Transverse colon (tissue), 4 donors: ENCODE results near the gene SLC27A1. TPM values are rescaled to one million over a fixed set of nuclear protein-coding genes. Genes with fewer than 3 reads are reported as not detected.

Experiments
- DNase-seq: peaks from one replicate; pipeline ENCODE4 v3.0.0-alpha.2; 2019
- H3K27ac ChIP-seq, 4 donors: fragments of 200-600 bp; sonication (generic); 2 replicates each; pipeline ENCODE4 v1.5.1; 2016 to 2018; ENCODE audit warnings: inconsistent platforms in 4 of 4
- H3K27me3 ChIP-seq: fragments of 200-600 bp; sonication (generic); 2 replicates; pipeline ENCODE4 v1.5.1; 2017; ENCODE audit warnings: inconsistent platforms
- H3K36me3 ChIP-seq, 4 donors: fragments of 200-600 bp; sonication (generic); 2 replicates each; pipeline ENCODE4 v1.5.1; 2017 to 2019; ENCODE audit warnings: inconsistent platforms in 4 of 4
- H3K4me1 ChIP-seq, 4 donors: fragments of 200-600 bp; sonication (generic); 2 replicates each; pipeline ENCODE4 v1.5.1; 2017 to 2020; ENCODE audit warnings: inconsistent platforms in 4 of 4
- H3K4me3 ChIP-seq, 4 donors: fragments of 200-600 bp; sonication (generic); 1 replicate in 1 of 4; 2 replicates in 3 of 4; pipeline versions ENCODE4 v1.5.1 to v1.6.1; 2017 to 2019; ENCODE audit warnings: inconsistent platforms in 4 of 4
- H3K9me3 ChIP-seq, 2 donors: fragments of 200-600 bp; sonication (generic); 2 replicates each; pipeline ENCODE4 v1.5.1; 2017 to 2019; ENCODE audit warnings: inconsistent platforms in 2 of 2
- CTCF ChIP-seq, 5 experiments: fragments of 200-600 bp in 3 of 5; fragments of 450-650 bp in 2 of 5; sonication (generic) in 3 of 5; IDR thresholded peaks; 1 replicate in 2 of 5; 2 replicates in 3 of 5; pipeline ENCODE4 v1.5.1; 2016 to 2017; ENCODE audit warnings: antibody characterized with exemption in 5 of 5, inconsistent platforms in 3 of 5, mild to moderate bottlenecking in 2 of 5, moderate library complexity in 1 of 5
- EP300 ChIP-seq: sonication (generic); formaldehyde crosslinking; IDR thresholded peaks from one replicate; pipeline ENCODE4 v1.6.1; 2017; ENCODE audit warnings: antibody characterized with exemption, low read depth
- POLR2A ChIP-seq: fragments of 450-650 bp; IDR thresholded peaks from one replicate; pipeline ENCODE4 v1.6.1; 2016; ENCODE audit warnings: antibody characterized with exemption, mild to moderate bottlenecking, moderate library complexity
- POLR2AphosphoS5 ChIP-seq, 3 donors: sonication (generic); formaldehyde crosslinking; IDR thresholded peaks; one replicate each; pipeline ENCODE4 v1.6.1; 2016; ENCODE audit warnings: antibody characterized with exemption in 3 of 3
- WGBS, 2 donors: methylation state at CpG; one replicate each; pipeline ENCODE4 v1.1.5; 2018; ENCODE audit warnings: low coverage in 1 of 2; 5-methylcytosine and 5-hydroxymethylcytosine counted together
- in situ Hi-C, 4 donors: fragments of 200-750 bp; cut with MboI; loops; one replicate each; pipeline versions ENCODE4 v1.15.0 to v1.15.1; 2017; ENCODE audit warnings: low sequenced_read_pairs in 3 of 4, low pct_ligation_motif_present in 1 of 4, low pct_unique_long_range_greater_than_20kb in 1 of 4
- intact Hi-C: fragments of 100-400 bp; cut with DNase I; formaldehyde crosslinking; loops from one replicate; pipeline ENCODE4 v1.15.1; 2023; ENCODE audit warnings: low total_unique reads
- total RNA-seq, 4 donors: library from RNA; depleted of rRNA; stranded (reverse); fragments of >200 nt; gene quantifications; one replicate each; pipeline ENCODE4 v1.1.0, GENCODE V29; 2016

The SLC27A1 gene
- total RNA-seq, 4 donors from 2014 or later = 4.0 to 11.1 (median 7.0) TPM

- Histone ChIP-seq H3K4me3 (no peak overlapping the region), H3K36me3 (no peaks in the 10 kb centered on the region), H3K9me3 (no peaks in the 10 kb centered on the region), H3K27me3 (peaks cover 67% of the 10 kb centered on the region), H3K27ac (no peak overlapping the region), H3K4me1 (peaks cover 0 to 3% (median 1%) of the 10 kb centered on the region in 4 donors)
- TF ChIP-seq POLR2A (no peak), POLR2AphosphoS5 (IDR thresholded peaks at IDR 0.05) (no peak)
- in situ Hi-C loops (no loop called here), intact Hi-C loops (no loop called here)
- WGBS, 2 donors = 25% methylated on average over 29 of the region's 58 CpGs; no CpG with 5 or more reads in 1 of the 2 donors
- DNase-seq = no peak
Measured at GRCh38 chr19:17455308-17456123, 14.8 kb upstream of the SLC27A1 start.

DNA sequence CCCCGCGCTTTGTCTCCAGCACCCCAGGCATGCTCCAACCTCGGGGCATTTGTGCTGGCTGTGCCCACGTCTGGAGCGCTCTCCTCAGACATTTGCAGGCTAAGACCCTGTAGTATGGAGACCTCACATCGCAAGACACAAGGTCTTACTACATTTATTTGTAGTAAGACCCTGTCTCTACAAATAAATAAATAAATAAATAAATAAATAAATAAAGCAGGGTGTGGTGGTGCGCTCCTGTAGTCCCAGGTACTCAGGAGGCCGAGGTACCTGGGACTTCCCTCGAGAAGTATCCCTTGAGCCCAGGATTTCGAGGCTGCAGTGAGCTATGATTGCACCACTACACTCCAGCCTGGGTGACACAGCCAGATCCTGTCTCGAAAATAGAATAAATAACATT is 14.2 kb upstream of the SLC27A1 start:
- in situ Hi-C loops = no loop called here
- DNase-seq = no peak
- Histone ChIP-seq H3K27me3 (peaks cover 73% of the 10 kb centered on the region), H3K9me3 (no peaks in the 10 kb centered on the region), H3K27ac (no peak overlapping the region), H3K36me3 (no peaks in the 10 kb centered on the region), H3K4me3 (no peak overlapping the region), H3K4me1 (peaks cover 0 to 3% (median 1%) of the 10 kb centered on the region in 4 donors)
- intact Hi-C loops = no loop called here
- 56 to 72% methylated on average over 5 to 11 of the region's 11 CpGs for WGBS, 2 donors
- TF ChIP-seq POLR2A (no peak), EP300 (no peak), CTCF (IDR thresholded peaks at IDR 0.05) (no peak), POLR2AphosphoS5 (IDR thresholded peaks at IDR 0.05) (no peak)

DNA sequence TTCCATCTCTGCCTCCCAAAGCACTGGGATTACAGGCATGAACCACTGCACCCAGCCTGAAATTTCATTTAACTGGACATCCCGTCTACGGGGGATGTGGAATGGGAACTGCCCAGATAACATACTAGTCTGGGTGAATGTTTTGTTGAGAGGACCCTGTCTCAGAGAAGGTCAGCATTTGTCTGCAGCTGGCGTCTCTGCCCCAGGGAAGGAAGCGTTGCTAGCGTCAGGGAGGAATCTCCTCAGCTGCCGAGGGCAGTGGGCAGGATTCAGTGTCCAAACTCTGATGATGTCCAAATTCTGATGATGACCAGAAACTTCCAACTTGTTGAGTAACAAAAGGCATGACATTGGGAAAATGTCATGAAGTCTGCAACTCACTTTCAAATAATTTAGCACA is 12.7 kb upstream of the SLC27A1 start:
- no peak overlapping the region for H3K4me3 ChIP-seq
- in situ Hi-C loops (no loop called here), intact Hi-C loops (no loop called here)
- WGBS, 2 donors = 52% methylated on average over 6 of the region's 6 CpGs; no CpG with 5 or more reads in 1 of the 2 donors
- DNase-seq = no peak
- no peaks in the 10 kb centered on the region for H3K36me3 ChIP-seq
- no peaks in the 10 kb centered on the region for H3K9me3 ChIP-seq
- no peak for TF ChIP-seq POLR2A
- H3K4me1 ChIP-seq = peaks cover 0 to 3% (median 1%) of the 10 kb centered on the region in 4 donors
- peaks cover 75% of the 10 kb centered on the region for H3K27me3 ChIP-seq
- H3K27ac ChIP-seq = no peak overlapping the region

- in situ Hi-C loops = no loop called here
- Histone ChIP-seq H3K4me1 (peaks cover 0 to 3% (median 1%) of the 10 kb centered on the region in 4 donors), H3K36me3 (no peaks in the 10 kb centered on the region), H3K9me3 (no peaks in the 10 kb centered on the region), H3K27me3 (peaks cover 71% of the 10 kb centered on the region), H3K4me3 (no peak overlapping the region), H3K27ac (no peak overlapping the region)
- WGBS, 2 donors = 33 to 55% methylated on average over 2 to 3 of the region's 3 CpGs
- TF ChIP-seq POLR2AphosphoS5 (IDR thresholded peaks at IDR 0.05) (no peak), EP300 (no peak), POLR2A (no peak), CTCF (IDR thresholded peaks at IDR 0.05) (no peak)
- intact Hi-C loops = no loop called here
- DNase-seq = no peak
Measured at GRCh38 chr19:17458970-17459369, 11.4 kb upstream of the SLC27A1 start.

DNA sequence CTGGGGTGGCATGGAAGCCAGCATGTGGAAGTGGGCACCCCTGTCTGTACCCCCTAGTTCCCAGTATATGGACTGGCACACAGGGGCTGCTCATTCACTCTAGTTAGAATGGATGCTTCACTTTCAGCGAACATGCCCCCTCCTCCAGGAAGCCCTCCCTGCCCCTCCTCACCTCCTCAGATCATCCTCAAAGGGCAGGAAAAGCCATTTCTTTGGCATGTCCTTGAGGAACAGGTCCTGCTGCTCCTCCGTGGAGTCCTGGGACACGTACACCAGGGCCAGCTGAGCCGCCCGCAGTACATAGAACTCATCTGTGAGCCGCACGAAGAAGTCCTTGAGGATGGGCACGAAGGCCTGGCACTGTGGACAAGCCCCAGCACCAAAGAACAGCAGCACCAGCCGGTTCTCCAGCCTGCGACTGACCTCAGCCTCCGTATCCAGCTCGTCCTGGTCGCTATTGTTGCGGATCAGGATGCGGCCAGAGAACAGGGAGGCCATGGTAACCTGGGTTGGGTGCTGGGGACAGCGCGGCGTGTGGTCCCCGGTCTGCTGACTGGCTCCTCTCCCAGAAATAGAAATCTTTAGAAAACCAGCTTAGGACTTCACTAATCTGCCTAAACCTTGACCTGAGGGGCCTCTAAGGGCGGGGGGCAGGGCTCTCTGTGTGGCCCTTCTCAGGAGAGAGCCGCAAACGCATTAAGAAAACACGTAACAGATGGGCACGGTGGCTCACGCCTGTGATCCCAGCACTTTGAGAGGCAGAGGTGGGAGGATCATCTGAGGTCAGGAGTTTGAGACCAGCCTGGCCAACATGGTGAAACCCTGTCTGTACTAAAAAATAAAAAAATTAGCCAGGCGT is 9.7 kb upstream of the SLC27A1 start, which contains the start of gene NXNL1:
TSS of gene NXNL1 (minus strand) at position 555 of the 859 bp plus-strand sequence. CDS start at position 498, 57 bp downstream.
- in situ Hi-C loops = loop anchor here in 2 of 4 donors (10.0 kb wide), 2 partner anchors 66 to 116 kb away; partner anchors contain the start of gene CCDC194 (in 1 of the 2)
- intact Hi-C loops = no loop called here

More for the DNA sequence above, 9.7 kb upstream of the SLC27A1 start, which contains the start of gene NXNL1:
- H3K9me3 ChIP-seq = no peaks in the 10 kb centered on the region
- no peak within 1 kb of the TSS for H3K27ac ChIP-seq
- DNase-seq = no peak
- TF ChIP-seq POLR2A = no peak
- TF ChIP-seq POLR2AphosphoS5 (IDR thresholded peaks at IDR 0.05) = no peak
- no peak for TF ChIP-seq EP300
- no peak for TF ChIP-seq CTCF (IDR thresholded peaks at IDR 0.05)
- H3K36me3 ChIP-seq = no peaks in the 10 kb centered on the region
- H3K4me3 ChIP-seq = no peak within 1 kb of the TSS
- 87% methylated on average over 23 of the region's 26 CpGs; no CpG with 5 or more reads in 1 of the 2 donors for WGBS, 2 donors
- peaks cover 55% of the 10 kb centered on the region for H3K27me3 ChIP-seq
- peaks cover 0 to 2% (median under 1%) of the 10 kb centered on the region in 4 donors for H3K4me1 ChIP-seq
